NCI-H2107 treated with DMSO at 0.1 percent for 48 hours (cell line): ENCODE results near the gene ATRNL1.

ENCODE experiments used
- DNase-seq: peaks from one replicate; lab custom pipeline; 2025; ENCODE audit not compliant: unreplicated experiment; lab: John Stamatoyannopoulos, UW

The ATRNL1 gene, protein sequence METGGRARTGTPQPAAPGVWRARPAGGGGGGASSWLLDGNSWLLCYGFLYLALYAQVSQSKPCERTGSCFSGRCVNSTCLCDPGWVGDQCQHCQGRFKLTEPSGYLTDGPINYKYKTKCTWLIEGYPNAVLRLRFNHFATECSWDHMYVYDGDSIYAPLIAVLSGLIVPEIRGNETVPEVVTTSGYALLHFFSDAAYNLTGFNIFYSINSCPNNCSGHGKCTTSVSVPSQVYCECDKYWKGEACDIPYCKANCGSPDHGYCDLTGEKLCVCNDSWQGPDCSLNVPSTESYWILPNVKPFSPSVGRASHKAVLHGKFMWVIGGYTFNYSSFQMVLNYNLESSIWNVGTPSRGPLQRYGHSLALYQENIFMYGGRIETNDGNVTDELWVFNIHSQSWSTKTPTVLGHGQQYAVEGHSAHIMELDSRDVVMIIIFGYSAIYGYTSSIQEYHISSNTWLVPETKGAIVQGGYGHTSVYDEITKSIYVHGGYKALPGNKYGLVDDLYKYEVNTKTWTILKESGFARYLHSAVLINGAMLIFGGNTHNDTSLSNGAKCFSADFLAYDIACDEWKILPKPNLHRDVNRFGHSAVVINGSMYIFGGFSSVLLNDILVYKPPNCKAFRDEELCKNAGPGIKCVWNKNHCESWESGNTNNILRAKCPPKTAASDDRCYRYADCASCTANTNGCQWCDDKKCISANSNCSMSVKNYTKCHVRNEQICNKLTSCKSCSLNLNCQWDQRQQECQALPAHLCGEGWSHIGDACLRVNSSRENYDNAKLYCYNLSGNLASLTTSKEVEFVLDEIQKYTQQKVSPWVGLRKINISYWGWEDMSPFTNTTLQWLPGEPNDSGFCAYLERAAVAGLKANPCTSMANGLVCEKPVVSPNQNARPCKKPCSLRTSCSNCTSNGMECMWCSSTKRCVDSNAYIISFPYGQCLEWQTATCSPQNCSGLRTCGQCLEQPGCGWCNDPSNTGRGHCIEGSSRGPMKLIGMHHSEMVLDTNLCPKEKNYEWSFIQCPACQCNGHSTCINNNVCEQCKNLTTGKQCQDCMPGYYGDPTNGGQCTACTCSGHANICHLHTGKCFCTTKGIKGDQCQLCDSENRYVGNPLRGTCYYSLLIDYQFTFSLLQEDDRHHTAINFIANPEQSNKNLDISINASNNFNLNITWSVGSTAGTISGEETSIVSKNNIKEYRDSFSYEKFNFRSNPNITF (N-terminal part only)

GRCh38 chr10:115093286-115093775 lies at the start of gene ATRNL1:
Gene ATRNL1, plus strand, starts transcription at chr10:115093365. Its CDS starts 386 bp downstream, at chr10:115093751.
- DNase-seq, result no peak

- no peak for DNase-seq
Observed at GRCh38 chr10:115043719-115044118, 49.4 kb upstream of the ATRNL1 start.

- DNase-seq, result no peak
Observed at GRCh38 chr10:115044891-115045290, 48.3 kb upstream of the ATRNL1 start.

DNA sequence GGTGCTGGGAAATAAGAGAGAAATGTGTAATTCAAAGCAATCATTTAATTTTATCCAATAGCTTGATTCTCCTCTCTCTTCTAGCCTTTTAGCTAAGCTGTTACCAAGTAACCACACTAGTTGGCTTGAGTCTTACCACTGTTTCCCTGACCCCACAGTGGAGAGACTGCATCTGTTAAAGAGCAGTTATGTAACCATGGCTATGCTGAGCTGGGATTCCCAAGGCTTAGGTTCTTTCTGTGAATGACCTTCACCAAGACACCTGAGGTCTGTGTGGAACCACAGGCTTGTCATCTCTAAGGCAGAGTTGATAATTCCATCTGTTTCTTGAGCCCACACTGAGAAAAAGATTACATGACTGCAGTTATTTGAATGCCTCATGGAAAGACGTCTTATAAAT lies 47.7 kb upstream of the ATRNL1 start:
- no peak for DNase-seq

- DNase-seq, result no peak
Observed at GRCh38 chr10:115046686-115047236, 46.4 kb upstream of the ATRNL1 start.

GRCh38 chr10:115047705-115048104 lies 45.5 kb upstream of the ATRNL1 start:
- DNase-seq, result no peak

GRCh38 chr10:115049318-115049717 lies 43.8 kb upstream of the ATRNL1 start:
- DNase-seq, result no peak

DNA sequence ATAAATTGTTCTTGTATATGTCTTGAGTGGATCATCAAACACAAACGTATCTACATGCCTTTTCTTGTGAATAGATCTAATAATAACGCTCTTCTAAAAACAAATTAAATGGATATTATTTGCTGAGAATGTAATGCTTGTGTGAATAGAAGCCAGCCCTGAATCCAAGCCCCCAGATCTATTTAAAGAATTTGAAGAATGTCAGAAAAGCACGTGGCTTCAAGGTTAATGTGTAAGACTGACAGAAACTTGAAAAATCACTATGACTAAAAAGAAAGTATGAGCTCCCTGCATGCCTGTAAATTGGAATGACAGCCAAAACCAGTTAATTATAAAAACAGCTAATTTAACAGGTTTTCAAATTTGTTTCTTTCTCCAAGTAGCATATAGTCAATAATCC lies 43.2 kb upstream of the ATRNL1 start:
- DNase-seq, result no peak

- DNase-seq, result no peak
Observed at GRCh38 chr10:115050375-115051010, 42.7 kb upstream of the ATRNL1 start.

DNA sequence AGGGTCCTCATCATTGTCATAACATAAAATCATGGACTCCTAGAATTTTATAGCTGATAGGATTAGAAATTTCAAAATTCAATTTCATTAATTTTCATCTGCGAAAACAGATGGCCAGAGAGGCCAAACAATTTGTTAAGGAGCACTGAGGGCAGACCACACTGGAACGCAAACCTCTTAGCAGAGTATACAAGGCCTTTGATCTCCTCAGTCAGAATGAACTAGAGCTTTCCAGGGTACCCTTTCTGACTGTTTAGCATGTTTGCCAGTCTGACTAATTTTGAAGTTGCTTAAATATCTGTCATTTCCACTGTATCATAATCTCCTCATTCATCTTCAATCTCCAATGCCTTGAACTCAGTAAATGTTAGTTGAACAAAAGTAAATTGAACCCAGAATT lies 41.9 kb upstream of the ATRNL1 start:
- DNase-seq, result no peak

GRCh38 chr10:115052226-115052625 lies 40.9 kb upstream of the ATRNL1 start:
- no peak for DNase-seq

- no peak for DNase-seq
Observed at GRCh38 chr10:115052728-115053127, 40.4 kb upstream of the ATRNL1 start.

GRCh38 chr10:115056186-115056585 lies 37.0 kb upstream of the ATRNL1 start:
- no peak for DNase-seq

- DNase-seq, result no peak
Observed at GRCh38 chr10:115059301-115059898, 33.8 kb upstream of the ATRNL1 start.

DNA sequence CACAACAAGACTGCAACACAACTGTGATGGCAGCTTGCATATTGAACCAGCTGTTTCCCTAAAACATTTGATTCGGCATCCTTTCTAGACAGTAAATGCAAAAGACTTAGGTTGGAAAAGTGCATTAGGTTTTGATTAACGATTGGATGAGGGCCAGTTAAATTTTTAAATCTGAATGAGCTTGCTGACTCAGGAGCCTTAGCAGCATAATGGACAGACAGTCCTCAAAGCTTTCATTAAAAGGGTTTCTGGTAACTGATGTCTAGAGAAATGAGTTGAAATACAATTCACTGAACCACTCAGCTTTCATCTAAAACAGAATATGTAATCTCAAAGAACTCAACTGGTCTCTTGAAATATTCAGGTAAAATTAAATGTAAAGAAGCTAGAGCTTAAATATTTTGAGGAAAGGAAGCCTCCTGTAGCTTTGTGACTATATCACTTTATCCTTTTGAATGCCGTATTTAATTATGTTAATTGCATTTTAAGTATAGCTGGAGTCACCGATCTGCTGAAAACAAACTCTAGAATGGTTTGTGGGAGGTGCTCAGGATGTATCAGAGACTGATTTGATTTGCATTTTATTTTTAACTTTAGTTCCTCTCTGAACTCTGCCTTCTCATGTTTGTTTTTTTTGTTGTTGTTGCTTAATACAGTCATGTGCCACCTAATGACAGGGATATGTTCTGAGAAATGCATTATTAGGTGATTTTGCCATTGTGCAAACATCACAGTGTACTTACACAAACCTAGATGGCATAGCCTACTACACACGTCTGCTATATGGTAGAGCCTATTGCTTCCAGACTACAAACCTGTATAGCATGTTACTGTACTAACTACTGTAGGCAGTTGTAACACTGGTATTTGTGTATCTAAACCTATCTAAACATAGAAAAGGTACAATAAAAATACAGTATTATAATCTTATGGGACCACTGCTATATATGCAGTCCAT lies 29.2 kb upstream of the ATRNL1 start:
- DNase-seq, result no peak

- DNase-seq, result no peak
Observed at GRCh38 chr10:115065801-115066200, 27.4 kb upstream of the ATRNL1 start.

GRCh38 chr10:115066528-115066927 lies 26.6 kb upstream of the ATRNL1 start:
- DNase-seq, result no peak

DNA sequence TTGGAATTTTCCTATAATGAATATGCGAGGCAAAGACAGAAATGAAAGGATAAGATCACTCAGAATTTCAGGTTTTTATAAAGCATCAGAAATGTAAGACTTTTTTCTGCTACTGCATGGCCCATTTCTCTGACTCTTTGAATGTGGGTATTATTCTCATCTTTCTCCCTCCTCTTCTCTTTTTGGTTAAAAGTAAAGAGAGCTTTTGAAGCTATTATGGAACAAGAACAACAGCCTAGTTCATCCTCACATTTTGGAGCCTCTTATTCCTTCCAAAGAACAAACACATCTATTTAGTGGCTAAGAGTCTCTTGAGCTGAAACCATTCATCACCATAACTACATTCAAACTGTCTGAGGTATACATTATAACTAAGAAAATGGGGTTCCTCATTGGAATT lies 19.4 kb upstream of the ATRNL1 start:
- no peak for DNase-seq

GRCh38 chr10:115082506-115082905 lies 10.7 kb upstream of the ATRNL1 start:
- no peak for DNase-seq
